GM19468 (cell line): ENCODE data around the gene GRIA1.

ENCODE experiments used
- ATAC-seq: cut with Tn5 transposase; IDR thresholded peaks from one replicate; pipeline ENCODE4 v1.9.1; 2021; ENCODE audit warnings: mild to moderate bottlenecking, moderate library complexity, moderate number of reproducible peaks; ENCODE audit not compliant: unreplicated experiment; ENCODE audit errors: extremely low read depth

The GRIA1 gene

DNA sequence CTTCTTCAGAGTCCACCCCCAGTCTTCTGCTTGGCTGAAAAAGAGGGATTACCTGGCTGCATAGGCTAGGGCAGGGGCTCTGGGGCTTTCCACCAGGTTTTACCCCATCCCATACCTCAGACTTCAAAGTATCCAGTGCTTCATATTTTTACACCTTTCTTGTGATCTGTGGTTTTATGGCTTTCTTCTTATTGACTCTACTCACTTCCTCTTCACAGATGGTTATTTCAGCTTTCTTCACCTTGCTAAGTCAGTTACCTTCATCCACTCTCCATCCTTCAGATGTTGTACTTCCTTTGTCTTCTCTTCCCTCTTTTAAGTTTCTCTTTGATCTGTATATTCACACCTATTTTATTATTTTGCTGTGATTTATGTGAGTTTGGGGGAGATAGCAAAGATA lies 104.3 kb downstream of the GRIA1 start:
- no peak for ATAC-seq

- ATAC-seq: no peak
These were observed 107.6 kb downstream of the GRIA1 start for GRCh38 chr5:153598099-153598498.

DNA sequence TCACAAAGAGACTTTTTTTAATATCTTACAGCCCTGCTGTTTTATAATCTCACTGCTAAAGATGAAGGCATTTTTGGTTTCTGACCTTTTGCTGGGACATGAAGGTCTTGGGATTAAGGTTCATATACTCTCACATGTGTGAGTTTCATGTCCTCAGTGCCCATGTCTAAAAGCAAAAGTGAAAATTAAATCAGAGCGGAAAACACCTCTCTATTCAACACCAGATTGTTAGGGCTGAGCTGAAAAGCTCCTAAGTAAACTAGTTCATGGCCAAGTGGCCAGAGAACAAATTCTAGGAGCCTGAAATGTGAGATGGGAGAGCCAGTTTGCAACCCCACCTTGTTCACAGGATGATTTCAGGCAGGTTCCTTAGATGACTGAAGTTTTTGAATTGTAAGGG lies 110.9 kb downstream of the GRIA1 start:
- ATAC-seq: peak; percentile 50

GRCh38 chr5:153605386-153605785 lies 114.9 kb downstream of the GRIA1 start:
- ATAC-seq: no peak

GRCh38 chr5:153610009-153610408 lies 119.5 kb downstream of the GRIA1 start:
- ATAC-seq: no peak

- no peak for ATAC-seq
These were observed 120.3 kb downstream of the GRIA1 start for GRCh38 chr5:153610811-153611210.

DNA sequence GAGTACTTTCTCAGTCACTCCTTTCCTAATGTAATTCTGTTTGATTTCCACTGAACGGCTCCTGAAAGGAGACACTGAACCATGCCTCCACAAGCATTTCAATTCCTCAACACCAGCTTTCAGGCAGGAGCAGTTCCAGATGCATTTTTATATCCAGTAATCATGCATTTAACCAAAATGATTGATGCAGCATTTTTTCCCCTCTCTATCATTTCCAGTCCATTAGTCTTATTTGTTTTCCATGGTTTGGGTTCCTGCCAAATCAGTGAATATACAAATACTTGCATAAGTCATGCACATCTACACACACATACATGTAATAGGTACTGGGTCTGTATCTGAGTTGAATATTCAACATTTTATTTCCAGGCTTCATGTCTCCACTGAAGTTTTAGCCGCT lies 122.7 kb downstream of the GRIA1 start:
- ATAC-seq: no peak

GRCh38 chr5:153613672-153614071 lies 123.2 kb downstream of the GRIA1 start:
- ATAC-seq: no peak

- ATAC-seq: no peak
These were observed 126.7 kb downstream of the GRIA1 start for GRCh38 chr5:153617190-153617589.

DNA sequence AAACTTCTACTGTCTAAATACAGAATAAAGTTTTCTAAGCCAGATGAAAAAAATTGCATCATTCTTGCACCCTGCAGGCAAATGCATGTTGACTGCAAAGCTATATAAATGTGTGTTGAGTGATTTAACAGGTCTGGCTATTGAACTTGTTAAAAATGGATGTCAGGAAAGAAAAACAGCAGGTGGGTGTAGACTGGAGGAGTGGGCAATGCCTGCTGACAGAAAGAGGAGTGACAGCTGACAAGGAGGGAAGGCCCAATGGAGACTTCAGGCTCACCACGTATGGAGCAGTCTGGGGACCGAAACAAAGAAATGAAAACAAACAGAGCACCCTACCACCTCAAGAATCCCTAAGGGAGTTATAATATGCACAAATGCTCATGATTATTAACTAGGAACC lies 127.8 kb downstream of the GRIA1 start:
- no peak for ATAC-seq

DNA sequence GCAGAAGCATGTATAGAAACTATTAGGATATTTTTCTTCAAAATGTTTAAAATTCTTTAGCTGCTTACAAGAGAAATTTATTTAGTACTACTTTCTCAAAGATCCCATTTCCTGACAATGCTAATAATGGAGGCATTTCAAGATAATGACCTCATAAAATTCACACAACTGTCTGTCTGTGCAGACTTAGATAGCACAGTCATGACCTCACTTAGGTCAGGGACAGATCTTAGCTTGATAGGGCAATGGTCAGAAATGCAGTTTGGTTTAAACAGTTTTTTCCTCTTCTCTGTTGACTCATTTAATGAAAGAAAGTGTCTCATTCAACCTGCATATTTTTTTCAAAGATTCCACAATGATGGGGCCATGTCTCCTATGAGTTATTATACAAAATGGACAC lies 128.4 kb downstream of the GRIA1 start:
- no peak for ATAC-seq

DNA sequence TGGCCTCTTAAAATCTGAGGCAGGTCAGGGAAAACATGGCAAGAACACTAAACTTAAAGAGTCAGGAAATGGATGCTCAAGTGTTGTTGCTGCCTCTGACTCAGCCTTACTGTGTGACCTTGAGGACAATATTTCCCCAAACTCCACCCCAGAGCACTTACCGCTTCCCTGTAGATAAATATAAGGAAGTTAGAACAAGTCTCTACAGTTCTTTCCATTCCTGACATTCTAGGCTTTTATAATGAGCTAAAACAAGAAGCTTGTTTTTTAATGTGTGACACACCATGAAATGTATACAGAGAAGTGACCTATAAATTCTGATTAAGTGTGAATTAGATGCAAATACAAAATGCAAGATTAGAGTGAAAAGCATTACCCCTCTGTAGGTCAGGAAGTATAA lies 129.3 kb downstream of the GRIA1 start:
- no peak for ATAC-seq

DNA sequence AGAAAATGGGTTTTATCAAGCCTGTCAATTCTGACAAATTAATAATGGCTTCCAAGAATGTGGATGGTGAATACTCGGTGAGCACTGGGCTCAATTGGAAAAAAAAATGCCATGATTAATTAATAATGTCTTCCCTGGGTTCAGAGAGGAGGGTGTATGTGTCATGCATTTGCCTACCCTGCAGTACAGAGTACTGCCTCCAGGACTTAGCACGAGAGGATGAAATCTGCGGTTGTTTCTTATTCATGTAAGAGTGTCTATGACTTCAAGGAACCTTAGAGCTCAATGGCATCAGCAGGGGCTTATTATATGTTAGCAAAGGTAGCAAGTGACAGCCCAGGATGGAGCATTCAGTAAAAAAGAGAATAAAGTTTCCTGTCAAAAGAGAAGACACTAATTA lies 132.7 kb downstream of the GRIA1 start:
- ATAC-seq: no peak

DNA sequence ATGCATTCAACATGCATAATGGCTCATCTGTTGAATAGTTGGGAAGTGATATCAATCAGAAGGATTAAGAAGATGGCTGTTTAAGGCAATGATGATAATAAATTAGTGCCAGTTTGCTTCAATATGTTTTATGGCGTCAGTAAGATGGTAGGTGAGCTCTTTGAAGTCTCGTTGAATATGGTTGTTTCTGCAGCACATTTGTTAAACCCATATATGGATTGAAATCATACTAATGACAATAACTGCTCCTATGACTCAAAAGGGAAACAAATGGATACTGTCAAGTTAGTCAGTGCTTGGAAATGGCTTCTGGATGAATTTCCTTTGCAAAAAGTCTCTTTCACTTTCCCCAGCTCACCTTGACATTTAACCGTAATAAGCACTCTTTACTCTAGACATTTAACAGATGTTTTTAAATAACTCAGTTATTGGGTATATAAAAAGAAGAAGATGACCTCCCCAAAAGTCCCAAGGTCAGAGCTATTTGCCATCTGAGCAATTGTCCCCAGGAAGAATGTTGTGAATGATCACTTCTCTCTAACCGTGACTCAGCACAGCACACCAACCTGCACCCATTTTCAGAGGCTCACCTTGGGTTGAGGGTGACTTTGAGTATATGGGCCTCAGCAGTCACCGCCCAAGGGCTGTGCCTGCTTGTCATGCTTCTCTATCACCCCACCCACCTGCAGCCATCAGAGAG lies 133.4 kb downstream of the GRIA1 start:
- ATAC-seq: no peak

DNA sequence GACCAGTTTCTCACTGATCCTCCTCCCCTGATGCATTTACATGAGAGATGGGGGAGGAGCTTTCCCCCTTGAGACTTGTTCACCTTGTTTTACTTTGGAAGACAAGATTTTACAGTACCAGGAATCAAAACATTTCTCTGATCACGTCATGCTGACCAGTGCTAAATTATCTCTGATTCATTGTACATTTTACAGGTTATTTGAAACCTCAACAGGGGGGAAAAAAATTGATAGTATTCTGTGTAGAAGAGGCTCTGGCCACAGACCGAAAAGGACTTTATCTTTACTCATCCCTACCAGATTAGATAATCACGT lies 133.9 kb downstream of the GRIA1 start:
- ATAC-seq: no peak

GRCh38 chr5:153625826-153626354 lies 135.4 kb downstream of the GRIA1 start:
- ATAC-seq: no peak

GRCh38 chr5:153626836-153627235 lies 136.4 kb downstream of the GRIA1 start:
- no peak for ATAC-seq

DNA sequence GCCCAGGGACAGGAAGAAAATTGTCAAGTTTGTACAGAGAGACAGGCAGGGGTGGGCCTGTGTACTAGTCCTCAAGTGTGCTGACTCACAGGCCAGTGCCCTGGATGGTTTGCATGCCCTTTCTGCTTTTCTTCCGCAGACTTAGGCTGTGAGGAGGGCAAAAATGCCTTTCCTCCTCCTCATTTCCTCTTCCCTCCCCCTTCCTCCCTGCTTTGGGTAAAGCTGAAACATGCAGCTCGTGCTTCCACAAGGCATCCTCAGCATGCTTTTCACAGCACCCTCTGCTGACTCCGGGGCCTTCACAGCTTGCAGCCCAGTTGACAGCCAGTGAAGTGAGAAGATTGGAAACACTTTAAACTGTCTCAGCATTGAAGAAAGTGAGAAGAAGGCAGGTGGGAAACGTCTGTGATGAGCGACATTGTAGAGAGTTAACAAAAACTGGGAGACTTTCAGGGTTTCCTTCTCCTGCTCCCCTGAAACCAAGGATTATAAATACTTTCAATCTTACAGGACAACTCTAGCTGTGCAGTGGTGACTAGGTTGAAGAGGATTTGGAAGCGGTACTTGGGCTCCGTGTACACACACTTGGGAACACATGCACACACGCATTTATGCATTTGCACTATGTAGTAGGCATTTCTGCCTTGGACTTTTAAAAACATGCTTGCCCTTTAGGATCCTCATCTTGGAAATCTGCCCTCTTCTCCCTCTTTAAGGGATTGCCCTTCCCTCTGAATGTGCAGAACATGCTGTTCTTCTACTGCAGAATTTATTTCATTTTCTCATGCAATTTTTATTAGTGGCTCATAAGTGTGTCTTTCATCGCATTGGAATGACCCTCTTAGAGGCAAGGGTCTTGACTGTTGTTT lies 138.8 kb downstream of the GRIA1 start:
- no peak for ATAC-seq

GRCh38 chr5:153630546-153630945 lies 140.1 kb downstream of the GRIA1 start:
- ATAC-seq: no peak

DNA sequence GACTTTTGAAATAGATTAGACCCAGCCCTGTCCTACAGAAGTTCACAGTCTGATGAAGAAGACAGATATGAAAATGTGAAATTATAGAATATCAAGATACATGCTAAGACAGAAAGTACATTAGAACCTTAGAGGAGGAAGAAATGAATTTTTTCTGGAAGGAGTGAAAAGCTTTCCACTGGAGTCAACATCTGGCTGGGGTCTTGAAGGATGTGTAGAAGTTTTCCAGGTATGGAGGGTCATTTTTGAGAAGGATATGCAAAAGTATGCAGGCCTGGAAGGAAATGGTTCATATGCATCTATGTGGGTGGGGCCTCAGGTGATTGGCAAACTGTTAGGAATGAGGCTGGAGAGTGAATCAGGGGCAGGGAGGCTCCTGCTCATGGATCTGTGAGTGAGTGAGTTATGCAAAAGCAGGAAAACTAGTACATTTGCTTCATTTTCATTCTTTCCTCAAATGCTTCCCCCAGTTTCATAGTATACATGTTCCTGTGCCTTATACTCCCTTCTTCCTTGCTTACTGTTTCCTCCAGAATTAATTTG lies 142.3 kb downstream of the GRIA1 start:
- ATAC-seq: no peak
